Endothelial cell of umbilical vein (primary cell): ENCODE measurements around the gene ZBTB8A. TPM values are rescaled to one million over a fixed set of nuclear protein-coding genes. Genes with fewer than 3 reads are reported as not detected.

Experiments
- BruUV-seq: library from RNA; stranded (reverse); fragments of 400-500 nt; replicated peaks from 2 replicates; lab custom pipeline; 2021; lab: Mats Ljungman, UMichigan
- CTCF ChIA-PET: fragments of 300-600, 350-600 bp; sonication (Branson Sonifier 250); formaldehyde crosslinking; loops from one replicate; lab custom pipeline; 2021; ENCODE audit warnings: antibody characterized with exemption, inconsistent platforms; lab: Charles Lee
- POLR2A ChIA-PET: fragments of 300-600, 350-600 bp; sonication (Branson Sonifier 250); formaldehyde crosslinking; loops from one replicate; lab custom pipeline; 2021; ENCODE audit warnings: antibody characterized with exemption, inconsistent platforms; lab: Charles Lee
- DNase-seq: peaks from one replicate; pipeline ENCODE4 v3.0.0-alpha.2; 2011; ENCODE audit warnings: low read depth, low spot score
- FAIRE-seq: peaks from 2 replicates; lab custom pipeline; 2011; peaks lifted over from hg19 to GRCh38; lab: Jason Lieb, UNC
- H2AFZ ChIP-seq: 2 replicates; pipeline ENCODE4 v1.6.0; 2012; ENCODE audit warnings: low read depth, low read length, control low read depth, inconsistent platforms
- H3K27ac ChIP-seq: 2 replicates; pipeline ENCODE4 v1.5.1; 2011; ENCODE audit warnings: low read depth, mild to moderate bottlenecking, control low read depth, low read length, moderate library complexity; ENCODE audit not compliant: insufficient read depth
- H3K27me3 ChIP-seq, 2 experiments: 2 replicates each; pipeline versions ENCODE4 v1.6.0 to v1.6.1; 2011; ENCODE audit warnings: low read length in 2 of 2, mixed read lengths in 1 of 2; ENCODE audit not compliant: control insufficient read depth in 2 of 2, insufficient read depth in 2 of 2
- H3K36me3 ChIP-seq, 2 experiments: 2 replicates in 1 of 2; 3 replicates in 1 of 2; pipeline ENCODE4 v1.5.1; 2011; ENCODE audit warnings: low read length in 2 of 2, mild to moderate bottlenecking in 1 of 2, moderate library complexity in 1 of 2; ENCODE audit not compliant: control insufficient read depth in 2 of 2, insufficient read depth in 2 of 2; ENCODE audit errors: extremely low read depth in 1 of 2
- H3K4me1 ChIP-seq: 3 replicates; pipeline ENCODE4 v1.5.1; 2011; ENCODE audit warnings: mild to moderate bottlenecking, low read length; ENCODE audit not compliant: control insufficient read depth, insufficient read depth; ENCODE audit errors: extremely low read depth
- H3K4me2 ChIP-seq: 2 replicates; pipeline ENCODE4 v1.6.1; 2011; ENCODE audit warnings: low read length, control low read depth, mixed read lengths; ENCODE audit not compliant: insufficient read depth
- H3K4me3 ChIP-seq, 3 experiments: fragments of 200-600 bp in 1 of 3; sonication (generic), shearing (Covaris generic) in 1 of 3; replicated peaks in 1 of 3; 2 replicates each; pipeline ENCODE4 v1.5.1; 2011 to 2016; ENCODE audit warnings: control low read depth in 3 of 3, low read length in 3 of 3, mild to moderate bottlenecking in 2 of 3, inconsistent platforms in 1 of 3, low read depth in 1 of 3, moderate library complexity in 1 of 3; ENCODE audit not compliant: insufficient read depth in 1 of 3
- H3K79me2 ChIP-seq: 2 replicates; pipeline ENCODE4 v1.6.0; 2012; ENCODE audit warnings: low read length, inconsistent platforms; ENCODE audit not compliant: control insufficient read depth, insufficient read depth
- H3K9ac ChIP-seq: replicated peaks from 2 replicates; pipeline ENCODE3; 2011; ENCODE audit warnings: low read length, control low read depth; ENCODE audit not compliant: insufficient read depth; ENCODE audit errors: extremely low read depth
- H3K9me1 ChIP-seq: replicated peaks from 3 replicates; pipeline ENCODE4 v1.6.0; 2011; ENCODE audit warnings: mild to moderate bottlenecking, low read length; ENCODE audit not compliant: control insufficient read depth, insufficient read depth; ENCODE audit errors: extremely low read depth
- H3K9me3 ChIP-seq: replicated peaks from 2 replicates; pipeline ENCODE4 v1.5.1; 2012; ENCODE audit warnings: low read length, inconsistent platforms; ENCODE audit not compliant: control insufficient read depth, insufficient read depth
- H4K20me1 ChIP-seq: replicated peaks from 2 replicates; pipeline ENCODE3; 2011; ENCODE audit warnings: mild to moderate bottlenecking, low read length; ENCODE audit not compliant: control insufficient read depth, insufficient read depth; ENCODE audit errors: extremely low read depth
- EZH2 ChIP-seq: IDR thresholded peaks from 2 replicates; pipeline ENCODE4 v1.6.1; 2012; ENCODE audit warnings: borderline replicate concordance, low read depth, mild to moderate bottlenecking, moderate library complexity, low read length, inconsistent platforms; ENCODE audit not compliant: severe bottlenecking
- FOS ChIP-seq: IDR thresholded peaks from 2 replicates; pipeline ENCODE4 v1.6.1; 2011; ENCODE audit warnings: mild to moderate bottlenecking, low read length, moderate library complexity, borderline replicate concordance; ENCODE audit not compliant: insufficient read depth
- GATA2 ChIP-seq: IDR thresholded peaks from 2 replicates; pipeline ENCODE4 v1.7.0; 2011; ENCODE audit warnings: low read depth, mild to moderate bottlenecking, moderate library complexity, mixed read lengths, low read length; ENCODE audit not compliant: insufficient read length, insufficient read depth
- JUN ChIP-seq: IDR thresholded peaks from 2 replicates; pipeline ENCODE4 v1.6.1; 2011; ENCODE audit warnings: borderline replicate concordance, low read depth; ENCODE audit not compliant: insufficient read length, insufficient read depth
- MYC ChIP-seq: IDR thresholded peaks from one replicate; pipeline ENCODE4 v1.6.1; 2011; ENCODE audit warnings: mild to moderate bottlenecking, low read depth, low read length
- POLR2A ChIP-seq: IDR thresholded peaks from 2 replicates; pipeline ENCODE4 v1.6.1; 2012; ENCODE audit warnings: low read depth, mild to moderate bottlenecking, control low read depth, low read length
- POLR2AphosphoS5 ChIP-seq: IDR thresholded peaks from 2 replicates; pipeline ENCODE4 v1.6.1; 2012; ENCODE audit warnings: low read depth, mild to moderate bottlenecking, control low read depth, low read length, moderate library complexity; ENCODE audit not compliant: insufficient read depth
- dilution Hi-C: fragments of 300-500 bp; cut with MboI; formaldehyde crosslinking; loops from one replicate; pipeline ENCODE4 v1.15.0; 2019; ENCODE audit warnings: low sequenced_read_pairs; ENCODE audit not compliant: extremely low pct_ligation_motif_present
- intact Hi-C: fragments of 100-400 bp; cut with micrococcal nuclease; formaldehyde crosslinking; loops from one replicate; pipeline ENCODE4 v1.10.0; 2022
- polyA plus RNA-seq, 4 experiments: library from polyadenylated mRNA; depleted of rRNA in 3 of 4; stranded (reverse) in 3 of 4; unstranded in 1 of 4; fragments of >200 nt; gene quantifications; 2 replicates each; pipeline versions ENCODE4 v1.2.1 to v1.2.3, GENCODE V29; 2011 to 2012; ENCODE audit warnings: missing spikeins in 1 of 4
- total RNA-seq: library from RNA; stranded (reverse); gene quantifications from 2 replicates; pipeline ENCODE4 v1.2.3, GENCODE V29; 2021
- TF ChIP-seq, protein P1 (sequence below): IDR thresholded peaks from 2 replicates; pipeline ENCODE4 v1.6.1; 2011; ENCODE audit not compliant: insufficient read depth, insufficient read length
- TF ChIP-seq, protein P2 (sequence below), 2 donors: IDR thresholded peaks; 1 replicate in 1 of 2; 2 replicates in 1 of 2; pipeline ENCODE4 v1.5.1; 2011; ENCODE audit warnings: low read length in 2 of 2, mild to moderate bottlenecking in 2 of 2, moderate library complexity in 2 of 2, control low read depth in 1 of 2, inconsistent platforms in 1 of 2, low read depth in 1 of 2; ENCODE audit not compliant: insufficient read depth in 1 of 2; ENCODE audit errors: extremely low read depth in 1 of 2

The ZBTB8A gene
- total and polyA plus RNA-seq, 2 donors (not counting 3 experiments of a cell fraction or from before 2014, with no cell fraction given) = 3.1 to 9.6 TPM

DNA sequence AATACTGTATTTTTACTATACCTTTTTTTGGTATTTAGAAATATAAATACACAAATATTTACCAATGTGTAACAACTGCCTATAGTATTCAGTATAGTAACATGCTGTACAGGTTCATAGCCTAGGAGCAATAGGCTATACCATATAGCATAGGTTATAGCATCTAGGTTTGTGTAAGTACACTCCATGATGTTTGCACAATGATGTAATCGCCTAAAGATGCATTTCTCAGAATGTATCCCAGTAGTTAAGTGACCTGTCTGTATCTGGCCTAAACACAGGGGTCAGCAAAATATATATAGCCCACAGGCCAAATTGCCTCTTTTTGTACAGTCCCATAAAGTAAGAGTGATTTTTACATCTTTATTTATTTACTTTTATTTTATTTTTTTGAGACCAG is 86.9 kb downstream of the ZBTB8A start:
- DNase-seq (no peak), FAIRE-seq (no peak)
- no peak overlapping the region for H3K4me3 ChIP-seq
- H3K4me2 ChIP-seq = no peak overlapping the region
- no peaks in the 10 kb centered on the region for H3K4me1 ChIP-seq
- H3K9ac ChIP-seq = no peak overlapping the region
- no peak for TF ChIP-seq EZH2
- TF ChIP-seq POLR2A = no peak
- TF ChIP-seq, protein P1, sequence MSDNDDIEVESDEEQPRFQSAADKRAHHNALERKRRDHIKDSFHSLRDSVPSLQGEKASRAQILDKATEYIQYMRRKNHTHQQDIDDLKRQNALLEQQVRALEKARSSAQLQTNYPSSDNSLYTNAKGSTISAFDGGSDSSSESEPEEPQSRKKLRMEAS = no peak
- H3K27me3 ChIP-seq = no peaks in the 10 kb centered on the region
- H4K20me1 ChIP-seq = no peaks in the 10 kb centered on the region
- ChIA-PET POLR2A (no interaction called here), CTCF (no interaction called here)
- H3K36me3 ChIP-seq = peaks cover 0 to 2% of the 10 kb centered on the region in 2 experiments
- H2AFZ ChIP-seq = no peak overlapping the region
- no peaks in the 10 kb centered on the region for H3K79me2 ChIP-seq
- H3K9me3 ChIP-seq = no peaks in the 10 kb centered on the region
- dilution Hi-C loops (no loop called here), intact Hi-C loops (no loop called here)
- no TSS peak for BruUV-seq
- H3K9me1 ChIP-seq = peaks cover 3% of the 10 kb centered on the region
- H3K27ac ChIP-seq = no peak overlapping the region

DNA sequence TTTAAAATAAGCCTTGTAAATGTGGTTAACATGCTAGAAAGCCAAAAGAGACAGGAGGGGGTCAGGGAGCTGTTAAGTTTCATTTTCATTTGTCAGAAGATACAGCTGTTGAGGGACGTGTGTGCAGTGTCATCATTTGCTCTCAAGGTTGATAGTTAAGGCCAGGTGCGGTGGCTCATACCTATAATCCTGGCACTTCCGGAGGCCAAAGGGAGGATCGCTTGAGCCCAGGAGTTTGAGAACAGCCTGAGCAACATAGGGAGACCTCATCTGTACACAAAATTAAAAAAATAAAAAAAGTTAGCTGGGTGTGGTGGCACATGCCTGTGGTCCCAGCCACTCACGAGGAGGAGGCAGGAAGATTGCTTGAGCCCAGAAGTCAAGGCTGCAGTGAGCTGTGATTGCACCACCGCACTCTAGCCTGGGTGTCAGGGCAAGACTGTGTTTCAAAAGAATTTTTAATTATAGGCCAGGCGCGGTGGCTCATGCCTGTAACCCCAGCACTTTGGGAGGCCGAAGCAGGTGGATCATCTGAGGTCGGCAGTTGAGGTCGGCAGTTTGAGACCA is 88.5 kb downstream of the ZBTB8A start:
- peaks cover 3% of the 10 kb centered on the region for H3K9me1 ChIP-seq
- no peaks in the 10 kb centered on the region for H3K9me3 ChIP-seq
- no peaks in the 10 kb centered on the region for H3K4me1 ChIP-seq
- intact Hi-C loops = no loop called here
- no peak overlapping the region for H3K27ac ChIP-seq
- no peaks in the 10 kb centered on the region for H4K20me1 ChIP-seq
- H3K9ac ChIP-seq = no peak overlapping the region
- no peak for DNase-seq
- no peaks in the 10 kb centered on the region for H3K27me3 ChIP-seq
- H3K79me2 ChIP-seq = no peaks in the 10 kb centered on the region
- H3K36me3 ChIP-seq = peaks cover 0 to 2% of the 10 kb centered on the region in 2 experiments
- no peak overlapping the region for H2AFZ ChIP-seq
- FAIRE-seq = no peak
- ChIA-PET POLR2A (no interaction called here), CTCF (no interaction called here)
- no peak overlapping the region for H3K4me3 ChIP-seq
- no TSS peak for BruUV-seq
- TF ChIP-seq JUN (no peak), GATA2 (no peak), EZH2 (no peak), FOS (no peak), POLR2AphosphoS5 (no peak), POLR2A (no peak), MYC (no peak)
- TF ChIP-seq, protein P1 = no peak
- TF ChIP-seq, protein P2, sequence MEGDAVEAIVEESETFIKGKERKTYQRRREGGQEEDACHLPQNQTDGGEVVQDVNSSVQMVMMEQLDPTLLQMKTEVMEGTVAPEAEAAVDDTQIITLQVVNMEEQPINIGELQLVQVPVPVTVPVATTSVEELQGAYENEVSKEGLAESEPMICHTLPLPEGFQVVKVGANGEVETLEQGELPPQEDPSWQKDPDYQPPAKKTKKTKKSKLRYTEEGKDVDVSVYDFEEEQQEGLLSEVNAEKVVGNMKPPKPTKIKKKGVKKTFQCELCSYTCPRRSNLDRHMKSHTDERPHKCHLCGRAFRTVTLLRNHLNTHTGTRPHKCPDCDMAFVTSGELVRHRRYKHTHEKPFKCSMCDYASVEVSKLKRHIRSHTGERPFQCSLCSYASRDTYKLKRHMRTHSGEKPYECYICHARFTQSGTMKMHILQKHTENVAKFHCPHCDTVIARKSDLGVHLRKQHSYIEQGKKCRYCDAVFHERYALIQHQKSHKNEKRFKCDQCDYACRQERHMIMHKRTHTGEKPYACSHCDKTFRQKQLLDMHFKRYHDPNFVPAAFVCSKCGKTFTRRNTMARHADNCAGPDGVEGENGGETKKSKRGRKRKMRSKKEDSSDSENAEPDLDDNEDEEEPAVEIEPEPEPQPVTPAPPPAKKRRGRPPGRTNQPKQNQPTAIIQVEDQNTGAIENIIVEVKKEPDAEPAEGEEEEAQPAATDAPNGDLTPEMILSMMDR (IDR thresholded peaks at IDR 0.05; ENCODE audit: extremely low read depth in 1 of 2, insufficient read depth in 1 of 2, low read depth in 1 of 2, low read length in 2 of 2) = no peak
- no peak overlapping the region for H3K4me2 ChIP-seq
- dilution Hi-C loops = no loop called here
